Stomach (tissue), 9 donors: ENCODE measurements around the gene NPR3. TPM values are rescaled to one million over a fixed set of nuclear protein-coding genes. Genes with fewer than 3 reads are reported as not detected.

ENCODE experiments used
- DNase-seq, 2 donors: peaks; one replicate each; pipeline versions ENCODE4 v3.0.0 to v3.0.0-alpha.2; 2013 to 2019
- H3K27ac ChIP-seq, 5 donors: fragments of 200-600 bp in 4 of 5; sonication (generic) in 4 of 5; one replicate each; pipeline ENCODE4 v1.5.1; 2013 to 2019; ENCODE audit warnings: mild to moderate bottlenecking in 1 of 5, moderate library complexity in 1 of 5
- H3K27me3 ChIP-seq, 3 donors: fragments of 200-600 bp; sonication (generic); one replicate each; pipeline ENCODE4 v1.5.1; 2017 to 2019; ENCODE audit warnings: mixed run types in 1 of 3
- H3K36me3 ChIP-seq, 4 donors: fragments of 200-600 bp; sonication (generic); 1 replicate in 3 of 4; 2 replicates in 1 of 4; pipeline ENCODE4 v1.5.1; 2016 to 2019
- H3K4me1 ChIP-seq, 4 donors: fragments of 200-600 bp; sonication (generic); one replicate each; pipeline ENCODE4 v1.5.1; 2016 to 2019
- H3K4me3 ChIP-seq, 4 donors: fragments of 200-600 bp; sonication (generic) in 3 of 4; one replicate each; pipeline ENCODE4 v1.5.1; 2016 to 2019; ENCODE audit warnings: mild to moderate bottlenecking in 1 of 4
- H3K9me3 ChIP-seq, 4 donors: fragments of 200-600 bp; sonication (generic); one replicate each; pipeline ENCODE4 v1.5.1; 2016 to 2019
- CTCF ChIP-seq, 7 experiments: fragments of 450-650 bp in 4 of 7; fragments of 200-600 bp in 3 of 7; sonication (generic) in 3 of 7; IDR thresholded peaks; one replicate each; pipeline ENCODE4 v1.5.1; 2016 to 2019; ENCODE audit warnings: antibody characterized with exemption in 7 of 7, control low read depth in 2 of 7, mild to moderate bottlenecking in 1 of 7
- EP300 ChIP-seq: sonication (generic); formaldehyde crosslinking; IDR thresholded peaks from one replicate; pipeline ENCODE4 v1.6.1; 2017; ENCODE audit warnings: antibody characterized with exemption
- POLR2A ChIP-seq, 4 donors: fragments of 450-650 bp; IDR thresholded peaks; one replicate each; pipeline ENCODE4 v1.6.1; 2016; ENCODE audit warnings: antibody characterized with exemption in 4 of 4, control low read depth in 2 of 4, mild to moderate bottlenecking in 1 of 4, moderate library complexity in 1 of 4
- POLR2AphosphoS5 ChIP-seq, 3 donors: sonication (generic); formaldehyde crosslinking; IDR thresholded peaks; one replicate each; pipeline ENCODE4 v1.6.1; 2016; ENCODE audit warnings: antibody characterized with exemption in 3 of 3
- WGBS, 5 donors: extraction: QIAGEN DNeasy Blood & Tissue Kit in 3 of 5; methylation state at CpG; one replicate each; pipeline versions ENCODE4 v1.1.5 to v1.1.7; 2013 to 2018; 5-methylcytosine and 5-hydroxymethylcytosine counted together
- intact Hi-C: fragments of 100-400 bp; cut with DNase I; formaldehyde crosslinking; loops from one replicate; pipeline ENCODE4 v1.15.1; 2023; ENCODE audit warnings: low total_unique reads
- polyA plus RNA-seq, 3 donors: library from polyadenylated mRNA; stranded (reverse); fragments of 200-250 nt; gene quantifications; one replicate each; pipeline ENCODE4 v1.2.3, GENCODE V29; 2013
- total RNA-seq, 5 donors: library from RNA; depleted of rRNA; stranded (reverse); fragments of >200 nt; gene quantifications; one replicate each; pipeline versions ENCODE4 v1.1.0 to v1.2.3, GENCODE V29; 2014 to 2016
- donor health status: healthy with polysubstance abuse.
- donor health status: Bipolar disorder and iron deficiency.
- donor health status: healthy.

NPR3 gene
- total and polyA plus RNA-seq, 8 donors, result 0.25 to 15.8 (median 1.8) TPM; not detected in 2

GRCh38 chr5:32812399-32812798 lies 101.3 kb downstream of the NPR3 start:
- Histone ChIP-seq H3K4me1 (no peaks in the 10 kb centered on the region), H3K4me3 (no peak overlapping the region), H3K27me3 (no peaks in the 10 kb centered on the region), H3K27ac (no peak overlapping the region), H3K9me3 (peaks cover 0 to 4% (median 0%) of the 10 kb centered on the region in 4 donors), H3K36me3 (no peaks in the 10 kb centered on the region)
- intact Hi-C loops, result no loop called here
- WGBS, 5 donors, result 82 to 89% (median 86%) methylated on average over 5 of the region's 5 CpGs
- no peak for DNase-seq
- no peak for TF ChIP-seq POLR2A (IDR thresholded peaks at IDR 0.05)

- no peak overlapping the region for H3K27ac ChIP-seq
- intact Hi-C loops, result no loop called here
- peaks cover 0 to 4% (median 0%) of the 10 kb centered on the region in 4 donors for H3K9me3 ChIP-seq
- H3K36me3 ChIP-seq, result no peaks in the 10 kb centered on the region
- no peaks in the 10 kb centered on the region for H3K4me1 ChIP-seq
- no peak for DNase-seq
- no peaks in the 10 kb centered on the region for H3K27me3 ChIP-seq
- TF ChIP-seq POLR2AphosphoS5 (IDR thresholded peaks at IDR 0.05) (no peak), POLR2A (IDR thresholded peaks at IDR 0.05) (no peak), CTCF (IDR thresholded peaks at IDR 0.05) (no peak), EP300 (no peak)
- H3K4me3 ChIP-seq, result no peak overlapping the region
Observed at GRCh38 chr5:32814141-32814540, 103.0 kb downstream of the NPR3 start.

GRCh38 chr5:32814620-32815019 lies 103.5 kb downstream of the NPR3 start:
- Histone ChIP-seq H3K9me3 (peaks cover 0 to 4% (median 0%) of the 10 kb centered on the region in 4 donors), H3K4me3 (no peak overlapping the region), H3K27me3 (no peaks in the 10 kb centered on the region), H3K4me1 (no peaks in the 10 kb centered on the region), H3K27ac (no peak overlapping the region), H3K36me3 (no peaks in the 10 kb centered on the region)
- TF ChIP-seq POLR2AphosphoS5 (IDR thresholded peaks at IDR 0.05), result no peak
- no peak for TF ChIP-seq EP300
- TF ChIP-seq CTCF (IDR thresholded peaks at IDR 0.05), result no peak
- no peak for TF ChIP-seq POLR2A (IDR thresholded peaks at IDR 0.05)
- intact Hi-C loops, result no loop called here
- DNase-seq, result no peak

- Histone ChIP-seq H3K4me1 (no peaks in the 10 kb centered on the region), H3K27ac (no peak overlapping the region), H3K9me3 (no peaks in the 10 kb centered on the region), H3K27me3 (no peaks in the 10 kb centered on the region), H3K4me3 (no peak overlapping the region), H3K36me3 (no peaks in the 10 kb centered on the region)
- intact Hi-C loops, result no loop called here
- 64 to 79% (median 71%) methylated on average over 1 of the region's 1 CpG for WGBS, 5 donors
- no peak for DNase-seq
- TF ChIP-seq POLR2A (IDR thresholded peaks at IDR 0.05) (no peak), CTCF (IDR thresholded peaks at IDR 0.05) (no peak), EP300 (no peak), POLR2AphosphoS5 (IDR thresholded peaks at IDR 0.05) (no peak)
Observed at GRCh38 chr5:32827981-32828380, 116.9 kb downstream of the NPR3 start.

GRCh38 chr5:32828492-32828891 lies 117.4 kb downstream of the NPR3 start:
- TF ChIP-seq POLR2A (IDR thresholded peaks at IDR 0.05) (no peak), POLR2AphosphoS5 (IDR thresholded peaks at IDR 0.05) (no peak), CTCF (IDR thresholded peaks at IDR 0.05) (no peak), EP300 (no peak)
- intact Hi-C loops, result no loop called here
- H3K27me3 ChIP-seq, result no peaks in the 10 kb centered on the region
- DNase-seq, result no peak
- no peaks in the 10 kb centered on the region for H3K36me3 ChIP-seq
- H3K27ac ChIP-seq, result no peak overlapping the region
- no peaks in the 10 kb centered on the region for H3K4me1 ChIP-seq
- 64 to 83% (median 69%) methylated on average over 2 of the region's 2 CpGs for WGBS, 5 donors
- no peaks in the 10 kb centered on the region for H3K9me3 ChIP-seq
- H3K4me3 ChIP-seq, result no peak overlapping the region
